GM12873 (cell line): Measurements from ENCODE around the gene LANCL2.

Experiments used
- TF ChIP-seq, protein P1 (sequence below): IDR thresholded peaks from 2 replicates; pipeline ENCODE4 v1.5.1; 2012; ENCODE audit warnings: low read depth, mild to moderate bottlenecking, moderate library complexity, low read length, control low read depth; ENCODE audit not compliant: insufficient read depth; ENCODE audit errors: missing control alignments

Gene LANCL2

DNA sequence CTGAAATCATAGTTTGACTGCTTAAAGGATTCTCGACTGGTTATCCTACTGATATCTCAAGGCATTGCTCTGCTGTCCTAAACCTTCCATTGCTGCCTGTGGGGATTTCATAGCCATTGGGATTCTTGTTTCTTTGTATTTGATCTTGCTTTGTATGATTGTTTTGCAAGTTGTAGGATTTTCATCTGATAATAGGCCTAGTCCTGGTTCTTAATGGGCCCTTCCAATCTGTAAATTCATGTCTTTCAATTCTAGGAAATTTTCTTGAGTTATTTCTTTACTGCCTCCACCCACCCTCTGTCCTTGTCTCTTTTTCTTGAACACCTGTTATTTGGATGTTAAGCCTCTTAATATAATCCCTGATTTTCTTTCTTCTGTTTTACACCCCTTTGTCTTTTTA is 72.2 kb downstream of the LANCL2 start:
- TF ChIP-seq, protein P1, sequence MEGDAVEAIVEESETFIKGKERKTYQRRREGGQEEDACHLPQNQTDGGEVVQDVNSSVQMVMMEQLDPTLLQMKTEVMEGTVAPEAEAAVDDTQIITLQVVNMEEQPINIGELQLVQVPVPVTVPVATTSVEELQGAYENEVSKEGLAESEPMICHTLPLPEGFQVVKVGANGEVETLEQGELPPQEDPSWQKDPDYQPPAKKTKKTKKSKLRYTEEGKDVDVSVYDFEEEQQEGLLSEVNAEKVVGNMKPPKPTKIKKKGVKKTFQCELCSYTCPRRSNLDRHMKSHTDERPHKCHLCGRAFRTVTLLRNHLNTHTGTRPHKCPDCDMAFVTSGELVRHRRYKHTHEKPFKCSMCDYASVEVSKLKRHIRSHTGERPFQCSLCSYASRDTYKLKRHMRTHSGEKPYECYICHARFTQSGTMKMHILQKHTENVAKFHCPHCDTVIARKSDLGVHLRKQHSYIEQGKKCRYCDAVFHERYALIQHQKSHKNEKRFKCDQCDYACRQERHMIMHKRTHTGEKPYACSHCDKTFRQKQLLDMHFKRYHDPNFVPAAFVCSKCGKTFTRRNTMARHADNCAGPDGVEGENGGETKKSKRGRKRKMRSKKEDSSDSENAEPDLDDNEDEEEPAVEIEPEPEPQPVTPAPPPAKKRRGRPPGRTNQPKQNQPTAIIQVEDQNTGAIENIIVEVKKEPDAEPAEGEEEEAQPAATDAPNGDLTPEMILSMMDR, result no peak

DNA sequence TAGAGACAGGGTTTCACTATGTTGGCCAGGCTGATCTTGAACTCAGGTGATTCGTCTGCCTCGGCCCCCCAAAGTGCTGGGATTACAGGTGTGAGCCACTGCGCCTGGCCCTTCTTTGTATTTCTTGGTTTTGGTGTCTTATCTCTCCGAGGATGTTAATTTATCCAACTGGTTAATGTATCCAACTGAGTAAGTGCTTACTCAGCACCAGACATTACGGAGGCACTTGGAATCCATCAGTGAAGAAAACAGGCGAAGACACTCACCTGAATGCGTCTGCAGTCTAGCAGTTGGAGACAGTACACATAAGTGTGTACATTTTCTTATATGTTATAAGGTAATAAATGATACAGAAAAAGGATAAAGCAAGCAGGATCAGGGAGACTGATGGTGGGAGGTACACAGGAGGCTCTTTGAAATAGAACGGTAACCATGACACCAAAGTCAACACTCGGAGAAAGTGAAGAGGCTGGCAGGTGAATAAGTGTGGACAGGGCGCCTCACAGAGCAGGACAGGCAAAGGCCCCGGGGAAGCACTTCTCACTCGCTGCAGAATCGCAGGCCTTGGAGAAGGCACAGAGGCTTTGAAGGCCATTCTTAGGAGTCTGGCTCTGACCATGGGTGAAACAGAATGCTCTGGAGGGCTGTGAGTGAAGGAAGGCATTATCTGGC is 73.1 kb downstream of the LANCL2 start:
- TF ChIP-seq, protein P1, result no peak

DNA sequence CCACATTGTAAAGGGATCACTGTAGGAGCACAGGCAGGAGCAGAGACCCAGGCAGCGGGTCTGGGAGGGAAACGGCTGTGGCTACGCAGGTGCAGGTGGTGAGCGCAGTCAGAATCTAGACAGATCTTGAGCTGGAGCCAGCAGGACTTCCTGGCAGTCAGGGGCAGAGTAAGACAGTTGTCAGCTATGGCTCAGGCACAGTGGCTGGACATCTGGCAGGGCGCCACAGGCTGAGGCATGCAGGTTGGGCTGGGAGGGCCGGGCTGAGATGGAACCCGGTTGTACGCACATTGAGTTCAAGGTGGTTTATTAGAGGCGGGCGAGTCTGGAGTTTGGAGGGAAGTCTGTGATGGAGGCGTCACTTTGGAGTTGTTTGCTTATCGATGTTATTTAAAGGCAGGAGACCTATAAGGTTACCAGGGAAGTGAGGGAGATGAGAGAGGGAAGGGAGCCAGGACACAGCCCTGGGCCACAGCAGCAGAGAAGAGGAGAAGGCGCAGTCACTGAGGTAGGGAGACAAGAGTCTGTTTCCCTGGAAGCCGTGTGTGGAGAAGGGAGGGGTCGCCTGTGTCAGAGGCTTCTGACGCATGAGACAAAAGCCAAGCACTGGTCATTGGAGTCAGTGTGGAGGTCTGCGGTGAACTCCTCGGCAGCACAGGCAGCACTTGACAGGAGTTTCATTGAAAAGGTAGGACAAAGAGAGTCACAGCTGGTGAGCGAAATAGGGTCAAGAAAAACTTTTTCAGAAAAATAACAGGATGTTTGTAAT is 73.8 kb downstream of the LANCL2 start:
- TF ChIP-seq, protein P1, result no peak

DNA sequence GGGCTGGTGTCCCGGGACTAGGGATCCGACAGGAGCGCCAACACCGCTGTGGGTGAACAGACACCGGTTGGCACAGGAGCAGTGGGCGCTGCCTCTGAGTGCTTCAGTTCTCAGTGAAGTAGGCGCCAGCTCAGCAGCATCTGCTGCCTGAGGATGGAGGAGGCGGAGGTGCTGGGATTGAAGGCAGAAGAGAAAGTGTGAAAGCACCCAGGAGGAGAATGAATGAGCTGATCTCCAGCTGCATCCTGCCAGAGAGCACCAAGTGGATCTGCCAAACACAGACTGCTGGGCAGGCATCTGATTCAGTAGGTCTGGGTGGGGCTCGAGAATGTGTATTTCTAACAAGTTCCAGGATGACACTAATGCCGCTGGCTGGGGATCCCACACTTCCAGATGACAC is 74.5 kb downstream of the LANCL2 start:
- TF ChIP-seq, protein P1, result no peak

DNA sequence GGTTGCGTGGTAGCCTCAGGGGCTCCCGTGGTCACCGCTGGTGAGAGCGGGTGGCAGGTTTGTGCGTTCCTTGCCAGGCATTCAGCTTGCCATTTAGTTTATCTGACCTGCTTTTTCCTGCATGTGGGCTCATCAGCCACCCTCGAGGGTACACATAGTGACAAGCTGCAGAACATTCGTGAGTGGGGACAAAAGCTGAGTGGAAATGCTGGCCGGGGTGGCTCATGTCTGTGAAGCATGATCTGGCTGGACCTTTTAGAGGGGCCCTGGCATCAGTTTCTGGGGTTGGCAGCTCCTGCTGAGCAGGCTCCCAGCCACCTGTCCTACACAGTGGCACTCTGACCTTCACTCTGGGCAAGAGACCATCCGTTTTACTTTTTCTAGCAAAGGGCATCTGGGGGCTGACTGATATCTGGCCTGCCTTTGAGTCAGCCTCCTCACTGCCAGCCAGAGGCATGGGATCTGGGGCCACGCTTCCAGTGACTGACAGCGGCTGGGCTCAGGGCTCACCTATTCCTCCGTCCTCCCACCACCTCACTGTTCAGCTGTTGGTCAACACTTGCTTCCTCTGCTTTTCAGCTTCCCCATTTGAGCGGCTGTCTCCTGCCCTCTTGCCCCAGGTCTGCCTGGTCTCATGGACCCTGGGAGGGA is 75.0 kb downstream of the LANCL2 start:
- TF ChIP-seq, protein P1, result no peak

DNA sequence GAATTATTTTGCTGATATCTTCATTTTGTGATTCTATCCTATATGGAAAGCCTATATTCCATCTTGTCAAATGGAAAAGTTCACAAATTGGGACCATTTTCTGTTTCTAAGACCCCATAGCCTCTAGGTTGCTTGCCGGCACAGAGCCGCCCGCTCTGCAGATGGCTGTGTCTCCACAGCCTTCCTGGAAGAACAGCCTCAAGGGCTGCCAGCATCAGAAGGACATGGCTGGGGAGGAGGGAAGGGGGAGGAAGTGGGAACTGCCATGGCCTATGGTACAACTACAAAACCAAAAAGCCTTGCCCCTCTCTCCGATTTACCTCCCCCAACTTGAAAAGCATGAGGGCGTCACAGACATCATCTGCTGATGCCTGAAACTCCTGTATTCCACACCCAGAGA is 75.9 kb downstream of the LANCL2 start:
- TF ChIP-seq, protein P1, result no peak

DNA sequence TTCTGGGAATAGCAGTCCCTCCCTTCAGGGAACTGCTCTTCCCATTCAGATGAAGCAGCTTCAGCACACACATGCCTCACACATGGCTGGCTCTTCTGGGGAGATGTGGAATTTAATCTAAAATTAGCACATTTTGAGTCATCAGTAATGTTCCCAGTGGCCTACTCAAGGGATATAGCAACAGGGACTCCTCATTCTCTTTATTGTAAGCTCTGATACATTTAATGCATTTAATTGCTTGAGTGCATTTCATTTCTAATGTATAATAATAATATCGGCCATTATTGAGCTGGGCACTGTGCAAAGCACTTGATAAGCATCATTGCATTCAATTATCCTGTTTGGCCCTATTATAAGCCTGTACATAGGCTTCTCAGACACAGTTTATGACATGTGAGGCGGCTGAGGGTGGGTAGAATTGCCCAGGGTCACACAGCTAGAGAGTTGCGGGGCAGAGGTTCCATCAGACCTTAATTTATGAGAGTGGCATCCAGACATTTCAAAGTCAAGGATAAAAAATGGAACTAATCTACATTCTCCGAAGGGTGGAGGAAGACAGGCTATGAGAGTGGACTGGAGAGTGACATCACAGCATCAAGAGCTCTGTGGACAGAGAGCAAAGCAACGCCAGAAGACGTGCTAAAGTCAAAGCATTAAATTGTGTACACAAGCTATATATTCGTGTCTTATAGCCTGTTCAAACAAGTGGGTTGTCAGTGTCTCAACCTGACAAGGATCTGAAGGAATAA is 76.8 kb downstream of the LANCL2 start:
- TF ChIP-seq, protein P1, result no peak
